HG03039 (cell line): Measurements from ENCODE around the gene HNRNPH2.

ENCODE experiments used
- ATAC-seq: cut with Tn5 transposase; IDR thresholded peaks from one replicate; pipeline ENCODE4 v1.9.1; 2021; ENCODE audit warnings: mild to moderate bottlenecking, moderate library complexity; ENCODE audit not compliant: unreplicated experiment

HNRNPH2 gene

GRCh38 chrX:101450961-101451360, 42.9 kb downstream of the HNRNPH2 start:
- no peak for ATAC-seq

GRCh38 chrX:101452056-101452455, 44.0 kb downstream of the HNRNPH2 start:
- ATAC-seq: no peak

- no peak for ATAC-seq
Observed at GRCh38 chrX:101460669-101461068, 52.6 kb downstream of the HNRNPH2 start.

- no peak for ATAC-seq
Observed at GRCh38 chrX:101462892-101463291, 54.9 kb downstream of the HNRNPH2 start.
